B cell (primary cell): Measurements from ENCODE around the gene DEFB118. TPM values are rescaled to one million over a fixed set of nuclear protein-coding genes. Genes with fewer than 3 reads are reported as not detected.

Source experiments
- ATAC-seq: fragments of 200-7000 bp; cut with Tn5 transposase; one replicate; pipeline ENCODE4 v1.10.0; 2021; ENCODE audit warnings: low read depth, mild to moderate bottlenecking, moderate number of reproducible peaks, moderate library complexity
- CTCF ChIA-PET: fragments of 350-600 bp; sonication (Branson Sonifier 250); formaldehyde crosslinking; loops from one replicate; lab custom pipeline; 2021; ENCODE audit warnings: antibody characterized with exemption, inconsistent platforms; lab: Charles Lee
- POLR2A ChIA-PET: fragments of 350-600 bp; sonication (Branson Sonifier 250); formaldehyde crosslinking; loops from one replicate; lab custom pipeline; 2021; ENCODE audit warnings: antibody characterized with exemption; lab: Charles Lee
- DNase-seq: peaks from one replicate; pipeline ENCODE4 v3.0.0; 2013
- H2AFZ ChIP-seq: 2 replicates; pipeline ENCODE4 v1.6.1; 2012; ENCODE audit warnings: mild to moderate bottlenecking, low read depth, low read length; ENCODE audit not compliant: insufficient read depth, poor library complexity, severe bottlenecking
- H3K27ac ChIP-seq, 2 donors: 1 replicate in 1 of 2; 2 replicates in 1 of 2; pipeline ENCODE4 v1.5.1; 2012 to 2013; ENCODE audit warnings: low read length in 2 of 2, mild to moderate bottlenecking in 2 of 2, moderate library complexity in 1 of 2
- H3K27me3 ChIP-seq, 4 experiments: fragments of 200-600 bp in 1 of 4; sonication (generic) in 1 of 4; replicated peaks in 1 of 4; 1 replicate in 2 of 4; 2 replicates in 2 of 4; pipeline versions ENCODE4 v1.6.1 to v1.7.0; 2013 to 2016; ENCODE audit warnings: low read length in 3 of 4, mild to moderate bottlenecking in 2 of 4, mixed read lengths in 1 of 4, moderate library complexity in 1 of 4; ENCODE audit not compliant: insufficient read depth in 4 of 4, control insufficient read depth in 3 of 4; ENCODE audit errors: control extremely low read depth in 1 of 4
- H3K36me3 ChIP-seq, 2 experiments: replicated peaks in 1 of 2; 1 replicate in 1 of 2; 2 replicates in 1 of 2; pipeline versions ENCODE4 v1.6.1 to v1.7.1; 2013; ENCODE audit warnings: low read length in 1 of 2; ENCODE audit not compliant: insufficient read depth in 2 of 2, control insufficient read depth in 1 of 2; ENCODE audit errors: control extremely low read depth in 1 of 2, extremely low read depth in 1 of 2
- H3K4me1 ChIP-seq, 2 donors: fragments of 200-600 bp in 1 of 2; sonication (generic) in 1 of 2; 1 replicate in 1 of 2; 2 replicates in 1 of 2; pipeline versions ENCODE4 v1.5.1 to v1.6.1; 2013 to 2017; ENCODE audit warnings: low read length in 2 of 2; ENCODE audit not compliant: control insufficient read depth in 2 of 2, insufficient read depth in 2 of 2
- H3K4me2 ChIP-seq: replicated peaks from 2 replicates; pipeline ENCODE3; 2012; ENCODE audit warnings: mild to moderate bottlenecking, low read depth, low read length; ENCODE audit not compliant: poor library complexity, severe bottlenecking
- H3K4me3 ChIP-seq, 5 experiments: fragments of 200-600 bp in 1 of 5; sonication (generic) in 1 of 5; 1 replicate in 3 of 5; 2 replicates in 2 of 5; pipeline versions ENCODE4 v1.5.1 to v1.7.0; 2011 to 2016; ENCODE audit warnings: low read length in 4 of 5, mild to moderate bottlenecking in 4 of 5, low read depth in 2 of 5, control low read depth in 1 of 5, moderate library complexity in 1 of 5; ENCODE audit not compliant: insufficient read depth in 1 of 5; ENCODE audit errors: control extremely low read depth in 1 of 5, extremely low read depth in 1 of 5
- H3K79me2 ChIP-seq: fragments of 200-600 bp; sonication (generic); one replicate; pipeline ENCODE4 v1.6.0; 2016; ENCODE audit warnings: low read length; ENCODE audit not compliant: control insufficient read depth, insufficient read depth
- H3K9ac ChIP-seq: fragments of 200-600 bp; sonication (generic); 2 replicates; pipeline ENCODE4 v1.6.1; 2017; ENCODE audit warnings: mild to moderate bottlenecking, low read length, moderate library complexity
- H3K9me3 ChIP-seq, 3 donors: one replicate each; pipeline versions ENCODE4 v1.6.1 to v1.7.1; 2013; ENCODE audit warnings: low read length in 2 of 3; ENCODE audit not compliant: control insufficient read depth in 2 of 3, insufficient read depth in 1 of 3; ENCODE audit errors: control extremely low read depth in 1 of 3
- H4K20me1 ChIP-seq: 2 replicates; pipeline ENCODE4 v1.6.0; 2012; ENCODE audit warnings: mild to moderate bottlenecking, low read length; ENCODE audit not compliant: insufficient read depth, control insufficient read depth, poor library complexity, severe bottlenecking
- H3K27ac Mint-ChIP-seq: one replicate; pipeline ENCODE4 v1.8.0; 2021; ENCODE audit warnings: mixed read lengths
- H3K27me3 Mint-ChIP-seq: one replicate; pipeline ENCODE4 v1.8.0; 2021; ENCODE audit warnings: mixed read lengths
- H3K4me1 Mint-ChIP-seq: one replicate; pipeline ENCODE4 v1.8.0; 2021; ENCODE audit warnings: mixed read lengths
- H3K4me3 Mint-ChIP-seq: one replicate; pipeline ENCODE4 v1.8.0; 2021; ENCODE audit warnings: mixed read lengths
- H3K9me3 Mint-ChIP-seq: one replicate; pipeline ENCODE4 v1.8.0; 2022; ENCODE audit warnings: mixed read lengths; ENCODE audit not compliant: insufficient read depth
- CTCF ChIP-seq: fragments of 200-600 bp; IDR thresholded peaks from one replicate; pipeline ENCODE4 v1.8.0; 2022; ENCODE audit warnings: antibody characterized with exemption, mild to moderate bottlenecking
- EZH2 ChIP-seq: IDR thresholded peaks from 2 replicates; pipeline ENCODE4 v1.6.1; 2012; ENCODE audit warnings: borderline replicate concordance, low read depth, mild to moderate bottlenecking, moderate library complexity, low read length; ENCODE audit not compliant: insufficient read depth, poor library complexity, severe bottlenecking
- WGBS: methylation state at CpG from one replicate; pipeline ENCODE4 v1.1.5; 2013; ENCODE audit warnings: missing lambda C conversion rate; ENCODE audit not compliant: insufficient coverage; 5-methylcytosine and 5-hydroxymethylcytosine counted together
- intact Hi-C: fragments of 100-400 bp; cut with micrococcal nuclease; formaldehyde crosslinking; loops from one replicate; pipeline ENCODE4 v1.10.0; 2022
- polyA plus RNA-seq: library from polyadenylated mRNA; depleted of rRNA; stranded (reverse); fragments of >200 nt; gene quantifications from 2 replicates; pipeline ENCODE4 v1.2.3, GENCODE V29; 2012
- total RNA-seq, 2 donors: library from RNA; stranded (reverse); fragments of 120-200 nt in 1 of 2; gene quantifications; 1 replicate in 1 of 2; 2 replicates in 1 of 2; pipeline versions ENCODE4 v1.2.3 to v1.2.4, GENCODE V29; 2013 to 2022

The DEFB118 gene
- total and polyA plus RNA-seq, 2 donors (not counting 1 experiment from before 2014, with no cell fraction given) = not detected

- no peak overlapping the region for H3K4me2 ChIP-seq
- intact Hi-C loops = no loop called here
- no peaks in the 10 kb centered on the region for H3K36me3 ChIP-seq
- no peaks in the 10 kb centered on the region for H4K20me1 ChIP-seq
- H3K27ac ChIP-seq = no peak overlapping the region
- H3K4me3 ChIP-seq = no peak overlapping the region
- WGBS = no CpG with 5 or more reads among the region's 1 CpG
- Mint-ChIP-seq H3K27ac (no peak overlapping the region), H3K9me3 (peaks cover 2% of the 10 kb centered on the region), H3K27me3 (peaks cover 2% of the 10 kb centered on the region), H3K4me3 (no peak overlapping the region), H3K4me1 (no peaks in the 10 kb centered on the region)
- no peaks in the 10 kb centered on the region for H3K27me3 ChIP-seq
- peaks cover 0 to 3% (median 0%) of the 10 kb centered on the region in 3 donors for H3K9me3 ChIP-seq
- H3K79me2 ChIP-seq = no peaks in the 10 kb centered on the region
- DNase-seq (no peak), ATAC-seq (no peak)
- ChIA-PET CTCF (no interaction called here), POLR2A (no interaction called here)
- H3K9ac ChIP-seq = no peak overlapping the region
- no peak overlapping the region for H2AFZ ChIP-seq
- no peak for TF ChIP-seq EZH2
- no peak for TF ChIP-seq CTCF
- no peaks in the 10 kb centered on the region for H3K4me1 ChIP-seq
Observed at GRCh38 chr20:31410011-31410410, 41.6 kb downstream of the DEFB118 start.

DNA sequence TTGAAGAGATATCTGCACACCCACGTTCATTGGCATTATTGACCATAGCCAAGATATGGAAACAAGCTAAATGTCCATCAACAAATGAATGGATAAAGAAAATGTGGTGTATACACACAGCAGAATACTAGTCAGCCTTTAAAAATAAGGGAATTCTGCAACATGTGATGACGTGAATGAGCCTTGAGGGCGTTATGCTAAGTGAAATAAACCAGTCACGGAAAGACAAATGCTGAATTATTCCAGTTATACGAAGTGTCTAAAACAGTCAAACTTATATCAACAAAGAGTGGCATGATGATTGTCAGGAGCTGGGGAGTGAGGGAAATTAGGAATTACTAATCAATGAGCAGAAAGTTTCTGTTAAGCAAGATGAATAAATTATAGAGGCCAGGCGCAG lies 46.0 kb downstream of the DEFB118 start:
- Histone ChIP-seq H3K36me3 (no peaks in the 10 kb centered on the region), H2AFZ (no peak overlapping the region), H4K20me1 (no peaks in the 10 kb centered on the region), H3K4me1 (no peaks in the 10 kb centered on the region), H3K27me3 (no peaks in the 10 kb centered on the region), H3K9me3 (peaks cover 0 to 2% (median 0%) of the 10 kb centered on the region in 3 donors), H3K79me2 (no peaks in the 10 kb centered on the region), H3K4me2 (no peak overlapping the region), H3K4me3 (no peak overlapping the region), H3K27ac (no peak overlapping the region), H3K9ac (no peak overlapping the region)
- no peak overlapping the region for H3K4me3 Mint-ChIP-seq
- H3K4me1 Mint-ChIP-seq = no peaks in the 10 kb centered on the region
- TF ChIP-seq EZH2 (no peak), CTCF (no peak)
- ChIA-PET CTCF (interaction anchor here (0.7 to 1.6 kb wide), 2 partner anchors 8 to 9 kb away, joined by 3 to 4 read pairs; no protein-coding TSS in a partner anchor), POLR2A (no interaction called here)
- peaks cover 2% of the 10 kb centered on the region for H3K27me3 Mint-ChIP-seq
- 89% methylated on average over 4 of the region's 6 CpGs for WGBS
- intact Hi-C loops = no loop called here
- no peak for DNase-seq
- peaks cover 7% of the 10 kb centered on the region for H3K9me3 Mint-ChIP-seq
- no peak for ATAC-seq
- no peak overlapping the region for H3K27ac Mint-ChIP-seq
